Stimulated activated CD4-positive, alpha-beta T cell treated with anti-CD3 and anti-CD28 coated beads, Interleukin-1b, Interleukin-23, amount 100 ng/mL, for 24 hours (primary cell): ENCODE results near the gene SLC1A7.

Experiments used
- DNase-seq, 4 experiments: peaks; one replicate each; pipeline ENCODE4 v3.0.0-alpha.2; 2020; ENCODE audit warnings: low read depth in 4 of 4, low spot score in 1 of 4

The SLC1A7 gene

DNA sequence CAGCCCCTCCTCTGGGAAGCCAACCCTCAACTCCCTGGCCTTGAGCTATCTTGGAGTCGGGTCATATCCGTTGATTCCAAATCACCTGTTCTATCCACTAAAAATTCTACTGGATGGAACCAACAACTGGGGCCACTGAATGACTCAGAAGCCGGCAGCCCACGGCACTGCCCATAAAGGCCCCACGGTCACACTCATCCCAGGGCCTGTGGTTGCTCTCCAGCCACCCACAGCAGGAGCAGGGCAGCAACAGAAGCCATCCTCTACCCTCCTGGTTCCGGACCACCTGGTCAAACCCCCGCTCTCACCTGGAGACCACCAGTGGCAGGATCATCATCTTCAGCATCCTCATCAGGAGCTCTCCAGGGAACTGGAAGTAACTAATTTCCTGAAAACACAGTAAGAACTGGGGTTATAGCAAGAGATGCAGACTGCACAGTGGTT is 8.4 kb downstream of the SLC1A7 start:
- no peak for DNase-seq

GRCh38 chr1:53133261-53134041 is 9.0 kb downstream of the SLC1A7 start:
- DNase-seq: no peak

- DNase-seq: no peak
These were observed 10.3 kb downstream of the SLC1A7 start for GRCh38 chr1:53132176-53132575.

DNA sequence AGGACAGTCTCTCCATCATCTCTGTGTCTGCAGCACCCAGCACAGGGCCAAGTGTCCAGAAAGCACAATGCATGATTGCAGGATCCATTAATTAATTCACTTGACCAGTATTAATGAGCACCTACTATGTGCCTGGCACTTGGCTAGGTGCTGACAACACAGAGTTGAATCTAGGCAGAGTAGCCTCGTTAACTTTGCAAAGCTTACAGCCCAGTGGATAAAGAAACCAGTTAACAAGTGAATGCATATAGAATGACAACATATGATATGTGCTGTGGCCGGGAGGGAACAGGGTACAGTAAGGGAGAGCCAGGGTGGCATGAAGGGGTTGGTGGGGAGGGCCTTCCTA is 10.9 kb downstream of the SLC1A7 start:
- no peak for DNase-seq

DNA sequence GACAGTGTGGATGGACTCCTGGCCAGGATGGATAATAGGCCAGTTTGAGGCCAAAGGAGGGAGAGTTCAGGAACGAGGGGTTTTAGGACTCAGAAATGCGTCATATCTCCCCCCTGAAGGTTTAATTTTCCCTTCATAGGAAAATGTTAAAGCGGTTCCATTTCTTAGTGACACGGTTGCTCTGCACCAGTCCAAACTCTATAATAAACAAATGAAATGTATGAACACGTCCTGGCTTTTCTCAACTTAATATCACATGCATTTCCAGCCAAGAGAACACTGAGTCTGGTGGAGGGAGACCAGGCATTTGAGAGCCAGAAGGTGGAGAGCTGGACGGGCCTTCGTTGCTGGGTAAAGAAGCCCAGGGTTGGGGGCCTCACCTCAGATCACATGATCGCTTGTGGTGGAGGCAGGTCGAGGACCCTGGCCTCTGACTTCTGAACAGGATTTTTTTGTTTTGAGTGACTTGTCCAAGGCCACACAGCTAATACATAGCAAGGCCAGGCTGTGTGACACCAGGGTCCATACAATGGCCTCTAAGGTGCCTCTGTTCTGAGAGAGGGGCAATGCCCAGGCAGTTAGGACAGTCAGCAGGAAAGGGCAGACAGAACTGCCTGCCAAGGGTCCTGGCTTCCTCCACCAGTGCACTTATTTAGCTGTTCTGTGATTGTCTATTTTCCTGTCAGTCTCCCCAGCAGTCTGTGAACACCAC is 11.4 kb downstream of the SLC1A7 start:
- no peak for DNase-seq

DNA sequence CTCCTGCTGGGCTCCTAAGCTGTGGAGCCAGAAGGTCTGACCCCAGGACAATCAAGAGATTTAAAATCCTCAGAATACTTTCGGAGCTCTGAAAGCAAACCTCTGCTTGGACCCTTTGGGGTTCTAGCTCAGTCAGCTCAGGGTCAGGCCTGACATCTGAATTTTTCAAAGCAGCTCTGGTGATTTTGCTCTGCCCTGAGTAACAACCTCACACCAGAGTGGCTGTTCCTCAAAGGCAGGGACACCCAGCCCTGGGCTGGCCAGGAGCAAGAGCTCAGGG is 11.9 kb downstream of the SLC1A7 start:
- DNase-seq: no peak

- DNase-seq: no peak
These were observed 12.4 kb downstream of the SLC1A7 start for GRCh38 chr1:53129891-53130597.

- no peak for DNase-seq
These were observed 14.0 kb downstream of the SLC1A7 start for GRCh38 chr1:53128401-53128800.

DNA sequence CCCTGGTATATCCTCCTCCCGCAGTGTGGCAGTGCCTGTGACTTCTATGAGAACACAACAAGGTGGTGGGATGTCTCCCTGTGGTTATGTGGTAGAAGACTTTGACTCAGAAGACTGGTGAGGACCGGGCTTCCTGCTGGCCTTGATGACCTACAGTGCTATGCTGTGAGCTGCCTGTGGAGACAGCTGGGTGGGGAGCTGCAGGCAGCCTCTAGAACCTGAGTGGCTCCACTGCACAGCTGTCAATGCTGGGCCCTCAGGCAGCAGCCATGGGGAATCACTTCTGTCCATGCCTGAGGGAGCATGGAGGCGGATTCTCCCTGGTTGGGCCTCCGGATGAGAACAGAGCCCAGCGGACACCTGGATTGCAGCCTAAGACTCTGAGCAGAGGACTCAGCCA is 14.9 kb downstream of the SLC1A7 start:
- no peak for DNase-seq

GRCh38 chr1:53126495-53126894 is 15.9 kb downstream of the SLC1A7 start:
- no peak for DNase-seq

- DNase-seq: no peak
These were observed 16.6 kb downstream of the SLC1A7 start for GRCh38 chr1:53125623-53126360.

DNA sequence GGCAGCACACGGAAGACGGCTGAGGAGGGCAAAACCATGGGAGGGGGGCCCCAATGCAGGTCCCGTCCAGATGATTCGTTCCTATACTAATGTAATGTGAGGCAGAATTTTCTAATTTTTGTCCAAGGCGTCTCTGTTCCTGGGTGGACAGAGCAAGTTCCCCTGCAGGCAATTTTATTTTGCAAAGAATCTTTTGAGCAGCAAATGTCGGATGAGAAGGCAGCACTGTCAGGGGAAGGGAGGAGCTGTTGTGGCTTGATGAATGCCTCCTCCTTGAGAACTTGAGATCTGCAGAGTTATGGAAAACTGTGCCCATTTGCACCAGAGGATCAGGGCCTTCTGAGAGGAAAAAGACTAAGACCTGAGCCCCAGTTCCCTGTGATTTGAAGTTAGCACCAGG is 17.3 kb downstream of the SLC1A7 start:
- no peak for DNase-seq

DNA sequence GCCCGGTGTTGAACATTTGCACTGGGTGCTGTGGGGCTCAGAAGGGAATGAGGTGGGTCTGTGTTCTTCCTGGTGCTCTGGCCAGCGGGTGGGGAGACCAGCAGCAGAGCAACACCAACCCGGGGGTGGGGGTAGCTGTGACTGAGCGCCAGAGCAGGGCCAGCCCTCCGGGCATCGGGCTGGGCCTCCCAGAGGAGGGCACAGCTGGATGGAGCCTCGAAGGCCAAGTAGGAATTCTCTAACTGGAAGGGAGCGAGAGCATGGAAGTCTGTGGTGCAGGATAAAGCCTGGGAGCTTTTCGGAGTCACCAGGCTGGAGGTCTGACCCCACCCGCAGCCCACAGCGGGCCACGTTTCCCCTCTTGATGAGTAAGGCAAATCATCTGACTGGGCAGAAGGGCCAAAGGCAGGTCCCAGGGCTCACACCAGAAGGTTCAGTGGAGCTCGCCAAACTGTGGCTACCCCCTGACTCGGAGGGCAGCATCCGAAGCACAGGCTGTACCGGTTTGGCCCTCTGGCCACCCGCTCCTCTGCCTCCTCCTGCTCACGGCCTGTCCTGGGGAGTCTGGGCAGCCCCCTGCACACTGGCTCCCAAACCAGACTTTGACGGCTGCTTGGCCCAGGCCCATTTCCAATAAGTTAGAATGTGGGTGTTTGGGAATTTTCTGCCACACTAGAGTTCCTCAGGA is 18.8 kb downstream of the SLC1A7 start:
- no peak for DNase-seq

- DNase-seq: no peak
These were observed 19.5 kb downstream of the SLC1A7 start for GRCh38 chr1:53122961-53123413.

DNA sequence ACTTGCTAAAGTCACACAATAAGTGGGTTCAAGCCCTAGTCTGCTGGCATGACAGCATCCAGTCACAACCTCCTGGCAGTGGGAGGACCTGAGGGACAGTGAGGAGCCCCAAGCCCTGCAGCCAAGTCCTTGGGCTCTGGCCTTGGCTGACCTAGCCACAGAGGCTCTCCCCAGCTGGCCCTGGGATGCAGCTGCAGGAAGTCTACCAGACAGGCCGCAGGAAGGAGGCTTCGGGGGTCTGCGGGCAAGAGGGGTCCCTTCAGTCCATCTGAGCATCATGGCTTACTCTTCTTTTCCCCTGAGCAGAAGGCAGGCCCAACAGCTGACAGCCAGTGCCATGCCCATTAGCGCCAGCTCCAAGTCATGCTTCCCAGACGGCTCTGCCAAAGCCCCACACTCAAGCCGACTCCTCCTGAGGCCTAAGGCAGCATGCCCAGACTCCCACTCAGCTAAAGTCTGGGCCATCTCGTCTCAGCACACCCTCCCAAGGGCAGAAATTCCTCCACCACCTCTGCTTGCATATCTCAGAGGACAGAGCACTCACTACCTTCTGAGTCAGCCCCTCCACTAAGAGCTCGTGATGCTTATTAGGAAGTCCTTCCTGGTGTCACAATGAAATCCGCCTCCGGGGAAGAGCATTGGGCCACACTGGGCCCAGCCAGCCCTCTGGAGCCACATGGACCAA is 20.1 kb downstream of the SLC1A7 start:
- DNase-seq: no peak

GRCh38 chr1:53121319-53122172 is 20.9 kb downstream of the SLC1A7 start:
- DNase-seq: no peak

- no peak for DNase-seq
These were observed 21.8 kb downstream of the SLC1A7 start for GRCh38 chr1:53120659-53121058.

DNA sequence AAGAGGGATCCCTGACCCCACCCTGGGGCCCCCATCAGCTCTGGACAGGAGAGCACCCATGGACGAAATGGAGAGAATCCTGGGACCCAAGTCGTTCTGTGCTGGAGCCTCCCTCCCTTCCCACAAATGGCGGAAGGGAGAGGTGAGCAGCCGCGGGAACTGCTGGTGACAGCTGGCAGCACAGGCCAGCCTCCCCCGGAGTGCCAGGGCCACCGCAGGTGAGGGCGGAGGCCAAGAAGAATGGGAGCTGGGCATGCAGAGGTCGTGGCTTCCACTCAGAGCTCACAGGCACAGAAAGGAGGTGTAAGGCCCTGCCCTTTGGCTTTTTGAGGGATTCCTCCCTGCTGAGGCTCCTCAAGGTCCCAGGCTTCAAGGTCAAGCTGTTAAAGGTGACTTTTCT is 24.6 kb downstream of the SLC1A7 start:
- no peak for DNase-seq

GRCh38 chr1:53116933-53117600 is 25.4 kb downstream of the SLC1A7 start:
- no peak for DNase-seq
